ENCODE measurements around the gene SYNE3.

The SYNE3 gene

DNA sequence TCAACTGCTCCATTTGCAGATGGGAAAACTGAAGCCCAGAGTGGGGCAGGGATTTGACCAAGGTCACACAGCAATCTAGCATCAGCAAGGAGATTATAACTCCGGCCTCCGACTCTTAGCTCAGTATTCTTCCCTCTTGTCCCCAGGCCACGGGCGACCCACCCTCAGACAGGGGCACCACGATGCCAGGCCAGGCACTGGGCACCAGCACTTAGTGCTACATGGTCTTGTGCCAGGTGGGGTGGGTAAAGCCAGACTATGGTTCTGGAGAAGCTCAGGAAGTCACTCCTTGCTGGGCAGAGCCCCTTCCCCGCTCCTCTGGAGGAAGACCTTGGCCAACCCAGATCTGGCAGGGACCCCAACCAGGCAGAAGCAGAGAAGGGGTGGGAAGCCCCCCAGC, 41.5 kb downstream of the SYNE3 start:
- DNase-seq: no peak

DNA sequence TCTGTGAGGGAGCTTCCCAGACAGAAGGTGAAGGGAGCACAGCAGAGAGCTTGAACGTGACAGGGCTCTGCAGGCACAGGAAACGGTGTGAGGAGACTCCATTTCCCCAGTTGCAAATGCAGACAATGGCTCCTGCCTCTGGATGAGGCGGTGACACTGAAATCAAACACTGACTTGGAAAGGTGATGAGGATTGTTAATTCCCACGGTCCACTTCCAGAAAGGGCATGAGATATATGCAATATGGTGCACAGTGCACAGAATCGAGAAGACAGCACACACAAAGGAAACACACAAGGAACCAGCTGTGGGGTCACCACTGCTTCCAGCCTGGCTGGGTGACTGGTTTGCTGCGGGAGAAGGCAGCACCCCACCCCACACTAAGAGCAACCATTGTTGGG, 42.0 kb downstream of the SYNE3 start:
- DNase-seq: no peak

DNA sequence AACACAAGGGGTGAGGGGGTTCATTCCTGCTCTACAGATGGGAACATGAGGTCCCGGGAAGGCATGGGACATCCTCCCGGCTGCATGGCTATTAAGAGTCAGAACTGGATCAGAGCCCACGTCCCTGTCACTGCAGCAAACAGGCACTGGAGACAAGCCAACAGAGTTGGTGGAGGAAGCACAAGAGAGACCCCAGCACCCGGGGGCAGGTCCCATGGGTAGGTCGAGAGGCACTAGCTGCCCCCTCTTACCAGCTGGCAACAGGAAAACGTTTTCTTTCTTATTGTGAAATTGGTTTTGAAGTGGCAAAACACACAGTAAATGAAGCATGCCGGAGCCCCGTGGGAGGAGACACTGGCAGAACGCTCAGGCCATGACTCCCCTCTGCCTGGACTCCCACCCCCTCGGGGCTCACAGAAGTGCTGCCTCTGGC, 43.6 kb downstream of the SYNE3 start:
- no peak for DNase-seq

DNA sequence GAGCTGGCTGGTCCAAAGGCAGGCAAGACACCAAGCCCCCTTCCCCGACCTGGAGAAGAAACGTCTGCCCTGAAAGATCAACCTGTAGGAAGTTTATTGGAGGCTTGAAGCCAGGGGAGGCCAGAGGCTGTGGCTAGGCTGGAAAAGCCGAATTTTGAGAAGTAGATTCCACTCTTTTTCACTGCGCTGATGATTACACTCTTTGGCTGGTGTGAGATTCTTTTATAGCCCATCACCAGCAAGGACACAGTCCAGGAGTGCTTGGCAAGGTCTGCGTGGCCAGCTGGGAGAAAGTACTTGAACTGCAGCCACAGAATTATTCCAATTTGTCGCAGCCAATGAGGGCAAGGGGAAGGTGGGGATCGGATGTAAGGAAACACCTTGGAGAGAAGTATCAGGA, 45.0 kb downstream of the SYNE3 start:
- DNase-seq: no peak

DNA sequence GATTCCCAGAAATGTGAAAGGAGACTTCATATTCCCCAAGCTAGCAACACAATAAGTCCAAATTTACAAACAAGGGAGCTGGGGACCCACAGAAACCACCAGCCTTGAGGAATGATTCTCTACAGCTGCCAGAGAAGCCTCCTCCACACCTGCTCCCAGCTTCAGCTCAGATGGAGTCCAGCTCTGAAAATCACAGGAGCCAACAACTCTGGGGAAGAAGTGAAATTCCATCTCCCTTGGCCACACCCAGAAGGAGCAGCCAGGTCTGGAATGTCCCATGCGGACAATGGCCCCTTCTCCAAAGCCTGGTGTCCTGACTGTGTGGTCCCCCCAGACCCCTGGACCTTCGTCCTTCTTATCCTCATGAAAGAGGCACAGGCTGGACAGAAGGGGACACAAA, 45.4 kb downstream of the SYNE3 start:
- DNase-seq: no peak

DNA sequence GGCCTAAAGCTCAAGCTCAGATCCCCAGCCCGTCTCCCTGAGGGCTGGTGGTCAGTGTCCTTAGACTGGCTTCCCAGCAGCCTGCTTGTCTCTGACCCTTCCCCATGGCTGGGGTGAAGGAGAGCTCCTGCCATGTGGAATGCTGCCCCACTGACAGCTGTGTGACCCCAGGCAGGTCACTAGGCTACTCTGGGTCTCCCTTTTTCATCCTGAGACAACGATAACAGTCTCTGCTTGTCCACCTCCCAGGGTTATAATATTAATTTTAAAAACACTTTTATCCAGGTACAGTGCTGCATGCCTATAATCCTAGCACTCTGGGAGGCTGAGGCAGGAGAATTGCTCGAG, 47.3 kb downstream of the SYNE3 start:
- no peak for DNase-seq

DNA sequence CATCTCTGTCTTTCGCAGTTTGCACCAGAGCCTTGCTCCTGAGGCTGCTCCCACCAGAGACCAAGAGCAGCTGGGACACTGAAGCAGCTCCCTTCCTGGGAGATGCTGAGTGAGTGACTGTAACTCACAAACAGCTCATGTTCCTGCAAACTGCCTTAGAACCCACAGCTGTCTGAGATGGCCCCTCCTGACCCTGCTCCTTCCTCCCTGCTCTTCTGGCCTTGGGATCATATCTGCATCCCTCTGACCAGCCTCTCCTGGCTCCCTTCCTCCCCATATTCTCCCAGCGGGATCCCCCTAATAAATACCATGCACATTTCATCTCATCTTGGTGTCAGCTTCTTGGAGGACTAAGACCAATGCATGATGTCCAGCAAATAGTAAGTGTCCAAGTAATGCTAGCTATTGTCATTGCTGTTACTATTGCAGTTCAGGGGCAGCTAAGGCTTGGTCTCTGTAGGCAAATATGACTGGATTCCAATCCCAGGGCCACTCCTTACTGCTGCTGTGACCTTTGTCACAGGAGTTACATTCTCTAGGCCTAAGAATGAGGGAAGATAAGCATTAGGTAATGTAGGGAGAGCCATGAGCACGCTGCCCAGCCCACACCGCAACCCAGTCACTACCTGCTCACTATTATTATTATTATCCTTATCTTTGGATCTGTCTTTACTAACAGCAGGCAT, 47.9 kb downstream of the SYNE3 start:
- no peak for DNase-seq

DNA sequence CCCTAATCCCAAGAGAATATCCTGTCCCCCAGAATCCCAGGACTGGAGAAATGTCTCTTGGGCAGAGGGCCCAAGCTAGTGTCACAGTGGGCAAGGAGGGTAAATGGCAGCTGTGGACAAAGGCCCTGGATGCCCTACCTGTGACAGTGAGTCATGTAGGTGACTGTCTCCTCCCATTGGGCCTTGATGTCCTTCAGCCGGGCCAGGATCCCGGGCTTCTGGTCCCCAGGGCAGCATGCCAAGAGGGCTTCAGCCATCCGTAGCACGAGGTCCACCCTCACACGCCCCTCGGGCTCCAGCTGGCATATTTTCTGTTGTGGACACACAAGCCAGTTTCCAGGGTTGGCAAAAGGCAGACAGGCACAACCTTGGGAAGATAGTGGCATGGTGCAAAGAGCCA, 48.8 kb downstream of the SYNE3 start:
- DNase-seq: no peak

DNA sequence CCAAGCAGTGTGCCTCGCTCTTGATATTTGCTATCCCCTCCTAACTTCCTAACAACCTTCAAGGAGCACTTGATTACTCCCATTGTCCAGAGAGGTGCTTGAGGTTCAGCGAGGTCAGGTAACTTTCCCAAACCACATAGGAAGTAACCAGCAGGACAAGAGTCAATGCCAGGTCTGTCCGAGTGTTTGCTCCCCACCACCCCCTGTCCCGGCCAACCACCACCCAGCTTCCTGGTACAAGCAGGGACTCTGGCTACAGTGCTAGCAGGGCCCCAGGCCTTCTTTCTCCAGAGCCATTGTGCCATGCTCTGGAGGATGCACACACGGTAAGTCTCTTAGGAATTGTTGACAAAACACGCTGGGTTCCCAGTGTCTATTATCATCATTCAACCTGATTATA, 49.2 kb downstream of the SYNE3 start:
- DNase-seq: no peak
